HG02884 (cell line): Measurements from ENCODE around the gene BHLHA15.

Experiments used
- ATAC-seq: cut with Tn5 transposase; IDR thresholded peaks from one replicate; pipeline ENCODE4 v1.9.1; 2021; ENCODE audit warnings: mild to moderate bottlenecking, moderate library complexity; ENCODE audit not compliant: unreplicated experiment

The BHLHA15 gene

DNA sequence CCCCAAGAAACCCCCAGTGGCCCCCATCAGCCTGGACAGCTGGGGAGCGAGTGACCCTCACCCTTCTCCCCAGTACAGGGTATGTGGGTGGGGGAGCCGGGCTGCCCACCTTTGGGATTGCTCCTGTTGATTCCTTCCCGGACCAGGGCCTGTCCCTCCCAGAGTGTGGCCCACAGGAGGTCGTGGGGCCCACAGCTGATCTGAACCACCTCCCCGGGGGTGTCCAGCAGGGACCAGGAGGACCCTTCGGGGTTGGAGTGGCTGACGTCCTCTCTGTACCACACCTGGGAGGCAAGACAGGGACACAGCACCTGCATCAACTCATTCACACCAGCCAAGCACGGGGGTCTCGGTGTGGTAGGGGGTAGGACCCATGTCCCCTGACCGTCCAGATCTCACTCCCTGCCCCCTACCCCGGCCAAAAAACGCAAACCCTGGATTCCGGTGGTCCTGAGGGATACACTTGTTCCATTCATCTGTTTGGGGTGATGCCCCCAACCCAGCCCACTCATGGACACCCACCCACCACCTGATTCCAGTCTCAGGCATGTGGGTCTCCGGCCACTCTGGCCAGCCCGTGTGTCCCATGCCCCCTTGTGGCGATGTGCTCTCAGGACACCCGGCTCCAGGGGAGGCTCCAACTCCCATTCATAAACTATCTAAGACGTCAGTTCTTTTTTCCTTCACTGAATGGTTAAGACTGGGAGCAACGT, 29.9 kb downstream of the BHLHA15 start:
- no peak for ATAC-seq

DNA sequence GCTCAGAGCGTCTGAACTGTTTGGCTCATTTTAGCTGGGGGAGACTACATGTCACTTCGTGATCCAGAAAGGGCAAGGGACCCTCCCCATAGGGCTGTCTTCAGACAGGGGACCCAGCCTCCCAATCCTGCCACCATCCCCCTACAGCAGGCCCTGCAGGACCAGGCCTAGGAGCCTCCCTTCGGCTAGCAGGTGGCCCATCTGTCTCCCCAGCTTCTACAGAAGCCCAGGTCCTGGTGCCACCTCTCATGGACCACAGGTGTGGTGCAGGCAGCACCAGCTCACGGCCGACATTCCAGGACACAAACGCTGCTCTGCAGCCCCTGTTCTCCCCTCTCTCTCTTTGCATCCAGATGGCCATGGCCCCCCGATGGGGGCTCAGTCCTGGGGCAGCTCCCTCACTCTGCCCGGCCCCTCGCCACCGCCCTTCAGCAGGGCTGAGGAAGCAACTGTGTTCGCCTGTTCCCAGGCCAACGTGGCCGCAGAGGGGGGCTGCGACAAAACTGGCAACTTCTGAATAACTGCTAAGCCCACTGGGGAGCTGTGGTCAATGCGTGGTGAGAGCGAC, 30.5 kb downstream of the BHLHA15 start:
- ATAC-seq = no peak

DNA sequence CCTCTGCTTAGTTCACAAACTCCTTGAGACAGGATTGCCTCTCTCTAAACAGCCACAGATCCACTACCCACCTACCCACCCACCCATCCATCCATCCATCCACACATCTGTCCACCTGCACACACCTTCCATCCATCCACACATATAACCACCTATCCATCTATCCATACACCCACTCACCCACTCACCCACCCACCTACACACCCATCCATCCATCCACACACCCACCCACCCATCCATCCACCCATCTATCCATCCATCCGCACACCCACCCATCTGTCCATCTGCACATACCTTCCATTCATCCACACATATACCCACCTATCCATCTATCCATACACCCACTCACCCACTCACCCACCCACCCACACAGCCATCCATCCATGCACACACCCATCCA, 31.1 kb downstream of the BHLHA15 start:
- no peak for ATAC-seq

DNA sequence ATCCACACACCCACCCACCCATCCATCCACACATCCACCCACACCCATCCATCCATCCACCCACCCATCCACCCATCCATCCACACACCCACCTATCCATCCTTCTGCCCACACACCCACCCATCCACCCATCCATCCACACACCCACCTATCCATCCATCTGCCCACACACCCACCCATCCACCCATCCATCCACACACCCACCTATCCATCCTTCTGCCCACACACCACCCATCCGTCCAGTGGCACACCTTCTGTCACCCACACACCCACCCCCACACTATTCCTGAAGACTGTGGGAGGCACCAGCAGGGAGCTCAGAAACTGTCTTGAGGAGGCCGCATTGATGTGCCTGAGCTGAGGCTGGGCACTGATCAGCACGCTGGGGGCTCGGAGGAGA, 31.7 kb downstream of the BHLHA15 start:
- ATAC-seq = no peak

DNA sequence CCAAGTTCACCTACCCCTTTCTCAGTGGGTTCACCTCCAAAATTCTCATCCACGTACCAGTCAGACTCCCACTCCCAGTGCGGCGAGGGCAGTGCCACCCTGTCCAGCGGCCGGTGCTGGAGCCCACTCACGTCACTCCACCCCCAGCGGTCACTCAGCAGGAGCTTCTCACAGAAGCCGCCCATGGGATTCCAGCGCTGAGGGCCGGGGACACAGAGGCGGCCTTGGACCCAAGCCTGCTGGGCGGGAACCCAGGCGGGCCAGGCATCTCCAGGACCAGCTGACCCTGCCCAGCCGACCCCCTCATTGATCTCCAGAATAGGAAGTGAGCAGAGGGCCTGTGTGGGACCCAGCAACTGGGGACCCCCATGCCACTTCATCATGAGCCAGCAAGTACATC, 33.6 kb downstream of the BHLHA15 start:
- no peak for ATAC-seq

DNA sequence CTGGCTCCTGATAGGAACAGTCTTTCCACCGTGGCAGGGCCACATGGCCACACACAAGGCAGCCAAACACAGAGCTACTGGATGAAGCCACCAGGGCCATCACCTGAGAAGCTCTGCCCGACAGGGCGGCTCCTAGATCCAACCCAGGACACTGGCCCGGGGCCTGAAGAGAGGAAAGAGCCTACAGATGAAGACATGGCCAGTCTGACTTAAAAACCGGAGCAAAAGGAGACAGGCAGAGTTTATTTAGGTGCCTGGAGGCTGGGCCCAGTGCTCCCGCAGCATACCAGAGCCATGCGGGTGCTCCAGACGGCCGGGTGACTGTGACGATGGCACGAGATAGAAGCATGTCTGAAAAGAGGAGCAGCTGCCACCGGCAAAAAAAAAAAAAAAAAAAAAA, 36.9 kb downstream of the BHLHA15 start:
- ATAC-seq = no peak

DNA sequence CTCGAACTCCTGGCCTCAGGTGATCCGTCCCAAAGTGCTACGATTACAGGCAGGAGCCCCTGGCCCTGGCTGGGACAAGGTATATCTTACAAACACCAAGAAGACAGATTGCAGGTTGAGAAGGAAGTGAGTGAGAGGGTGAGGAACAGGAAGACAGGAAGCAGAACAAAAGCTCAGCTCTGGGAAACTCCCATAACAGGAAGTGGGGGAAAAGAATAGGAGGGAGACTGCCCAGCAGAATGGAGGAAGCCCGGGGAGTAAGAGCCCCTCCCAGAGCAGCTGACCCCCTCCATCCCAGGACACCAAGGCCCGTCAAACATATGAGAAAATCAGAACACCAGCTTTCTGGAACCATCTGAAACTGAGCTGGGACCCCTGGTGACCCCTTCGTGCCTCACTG, 37.9 kb downstream of the BHLHA15 start:
- no peak for ATAC-seq

DNA sequence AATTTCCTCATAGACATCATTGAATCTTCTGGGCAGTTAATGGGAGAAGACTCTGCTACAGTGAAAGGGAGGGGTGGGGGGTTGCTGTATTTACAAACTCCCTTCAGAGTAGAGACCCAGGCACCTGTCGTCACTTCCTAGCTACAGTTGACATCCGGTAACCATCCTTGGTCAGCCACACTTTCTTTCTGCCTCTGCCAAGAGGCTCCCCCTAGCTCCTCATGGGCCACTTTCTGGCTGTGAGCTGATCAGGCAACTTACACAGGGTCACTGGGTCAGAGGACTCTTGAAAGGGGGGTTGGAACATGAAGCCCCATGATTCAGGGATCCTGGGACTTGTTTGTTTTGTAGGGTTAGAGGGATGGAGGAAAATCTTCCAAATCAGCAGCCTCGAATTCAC, 39.5 kb downstream of the BHLHA15 start:
- no peak for ATAC-seq

DNA sequence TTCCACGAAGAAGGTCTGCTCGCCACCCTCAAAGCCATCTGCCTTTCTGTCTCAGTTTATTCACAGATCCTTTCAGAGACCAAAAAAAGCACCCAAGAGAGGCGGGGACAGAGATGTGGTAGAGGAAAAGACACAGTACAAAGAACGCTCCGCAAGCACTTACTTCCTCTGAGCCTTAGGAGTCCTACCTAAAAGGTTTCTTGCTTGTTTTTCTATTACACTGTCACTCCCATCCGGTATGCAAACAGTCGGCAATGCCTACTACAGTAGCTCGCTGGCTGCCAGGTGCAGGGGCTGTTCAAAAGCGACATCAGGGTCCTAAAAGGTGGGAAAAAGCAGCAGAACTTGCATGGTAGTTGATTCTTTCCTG, 40.0 kb downstream of the BHLHA15 start:
- ATAC-seq = peak; percentile 31

DNA sequence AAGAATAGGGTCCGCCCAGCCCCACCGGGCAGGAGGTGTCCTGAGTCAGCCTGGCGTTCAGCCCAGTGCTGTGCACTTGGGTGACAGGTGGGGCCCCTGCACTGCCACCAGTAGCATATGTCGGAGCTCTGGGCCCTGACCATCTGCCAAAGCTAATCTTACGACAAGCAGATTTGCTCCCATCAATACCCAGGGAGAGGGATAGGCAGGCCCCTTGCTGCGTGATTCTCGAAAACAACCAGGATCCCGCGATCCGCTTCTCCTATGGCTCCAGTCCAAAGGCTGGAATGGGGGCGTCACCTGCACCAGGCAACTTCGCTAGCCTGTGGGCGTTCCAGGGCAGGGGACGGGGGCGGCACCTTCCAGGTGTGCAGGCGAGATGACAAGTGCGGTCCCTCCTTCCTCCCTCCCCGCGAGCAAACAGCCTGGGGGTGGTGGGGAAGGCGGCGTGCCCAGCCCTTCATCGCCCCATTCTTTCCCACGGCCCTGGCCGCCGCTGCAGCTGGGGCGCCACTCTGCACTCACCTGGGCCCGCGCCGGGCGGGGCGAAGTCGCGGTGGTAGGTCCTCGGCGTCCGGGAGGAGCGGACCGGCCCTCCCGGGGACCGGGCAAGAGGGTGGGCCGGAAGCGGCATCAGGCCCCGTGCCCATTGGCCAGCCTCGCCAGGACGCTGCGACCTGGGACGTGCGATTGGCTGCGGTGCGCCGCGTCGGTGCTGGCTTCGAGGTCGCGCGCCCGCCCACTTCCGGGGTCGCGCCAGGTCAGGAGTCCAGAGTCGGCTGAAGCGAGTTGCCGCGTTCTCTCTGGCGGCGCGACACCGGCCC, 40.6 kb downstream of the BHLHA15 start, which contains the start of gene TECPR1:
TECPR1 (minus strand) TSS at position 632 of the 824 bp plus-strand sequence. CDS start 6,086 bp downstream, outside the sequence.
- ATAC-seq = peak; percentile 95

DNA sequence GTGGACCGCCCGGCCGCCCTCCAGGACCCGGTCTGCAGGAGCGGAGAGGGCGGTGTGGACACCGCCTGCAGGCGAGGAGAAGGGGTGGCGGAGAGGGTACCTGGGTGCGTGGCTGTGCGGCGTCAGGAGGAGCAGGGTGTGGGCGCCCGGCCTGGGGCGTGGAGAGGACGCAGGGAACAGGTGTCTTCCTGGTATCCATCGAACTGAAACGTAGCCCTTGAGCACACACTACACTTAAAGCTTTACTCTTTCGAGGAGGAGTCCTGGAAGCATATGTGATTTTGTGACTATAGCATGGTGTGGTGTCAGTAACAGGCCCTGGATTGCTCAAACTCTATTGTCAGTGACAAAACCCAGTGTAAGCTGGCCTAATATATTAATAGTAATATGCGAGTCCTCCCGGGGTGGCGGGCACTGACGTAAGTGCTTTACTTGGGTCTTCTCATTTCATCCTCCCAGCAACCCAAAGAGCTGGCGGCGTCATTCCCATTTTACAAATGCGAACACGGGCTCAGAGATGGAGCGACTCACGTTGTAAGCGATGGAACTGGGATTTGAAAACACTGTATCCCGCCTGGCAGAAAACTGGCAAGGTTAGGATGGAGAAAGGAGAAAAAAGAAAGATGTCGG, 41.3 kb downstream of the BHLHA15 start:
- peak; percentile 30 for ATAC-seq

DNA sequence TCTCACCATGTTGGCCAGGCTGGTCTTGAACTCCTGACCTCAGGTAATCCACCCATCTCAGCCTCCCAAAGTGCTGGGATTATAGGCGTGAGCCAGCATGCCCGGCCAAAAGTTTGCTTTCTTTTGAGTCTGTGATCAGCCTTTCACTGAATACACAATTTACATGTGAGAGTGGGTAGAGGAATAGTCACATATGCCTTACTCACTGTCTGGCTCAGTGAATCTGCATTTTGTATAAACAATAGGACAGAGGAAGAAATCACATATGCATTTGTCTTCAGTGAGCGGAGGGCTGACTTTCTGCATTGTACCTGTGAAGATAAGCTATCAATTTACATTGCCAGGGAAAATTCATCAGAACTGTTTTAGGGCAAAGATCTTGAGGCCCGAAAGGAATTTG, 43.3 kb downstream of the BHLHA15 start:
- ATAC-seq = no peak

DNA sequence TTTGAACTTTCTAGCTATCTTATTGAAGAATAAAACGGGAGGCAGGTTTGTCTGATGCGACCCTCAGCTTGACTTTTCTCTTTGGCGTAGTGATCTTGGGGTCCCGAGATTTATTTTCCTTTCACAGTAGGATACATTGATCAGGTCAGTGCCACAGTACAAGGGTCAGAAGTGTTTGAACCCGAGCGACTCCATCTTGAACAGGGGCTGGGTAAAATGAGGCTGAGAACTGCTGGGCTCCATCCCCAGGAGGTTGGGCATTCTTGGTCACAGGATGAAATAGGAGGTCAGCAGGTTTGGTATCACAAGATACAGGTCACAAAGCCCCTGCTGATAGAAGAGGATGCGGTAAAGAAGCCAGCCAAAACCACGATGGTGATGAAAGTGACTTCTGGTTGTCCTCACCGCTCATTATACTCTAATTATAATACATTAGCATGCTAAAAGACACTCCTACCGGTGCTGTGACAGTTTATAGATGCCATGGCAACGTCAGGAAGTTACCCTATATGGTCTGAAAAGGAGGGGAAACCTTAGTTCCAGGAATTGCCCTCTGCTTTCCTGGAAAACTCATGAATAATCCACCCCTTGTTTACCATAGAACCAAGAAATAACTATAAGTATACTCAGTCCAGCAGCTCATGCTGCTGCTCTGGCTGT, 43.8 kb downstream of the BHLHA15 start:
- no peak for ATAC-seq

DNA sequence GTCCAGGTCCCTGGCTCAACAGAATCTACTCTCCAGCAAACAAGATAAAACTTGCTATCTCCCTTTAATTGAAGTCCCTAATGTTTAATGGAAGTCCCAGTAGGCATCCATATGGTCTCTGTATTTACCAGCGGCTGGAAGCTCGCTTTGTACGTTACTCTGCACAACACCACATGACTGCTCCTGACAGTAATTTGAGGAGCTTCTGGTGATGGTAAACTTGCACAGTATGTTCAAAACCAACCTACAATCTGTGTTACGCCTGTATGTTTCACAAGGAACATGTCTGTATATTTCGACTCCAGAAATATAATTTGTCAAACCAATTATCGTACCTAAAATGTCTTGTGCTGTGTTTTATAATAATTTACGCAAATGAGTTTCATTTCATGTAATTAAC, 45.2 kb downstream of the BHLHA15 start:
- ATAC-seq = no peak

DNA sequence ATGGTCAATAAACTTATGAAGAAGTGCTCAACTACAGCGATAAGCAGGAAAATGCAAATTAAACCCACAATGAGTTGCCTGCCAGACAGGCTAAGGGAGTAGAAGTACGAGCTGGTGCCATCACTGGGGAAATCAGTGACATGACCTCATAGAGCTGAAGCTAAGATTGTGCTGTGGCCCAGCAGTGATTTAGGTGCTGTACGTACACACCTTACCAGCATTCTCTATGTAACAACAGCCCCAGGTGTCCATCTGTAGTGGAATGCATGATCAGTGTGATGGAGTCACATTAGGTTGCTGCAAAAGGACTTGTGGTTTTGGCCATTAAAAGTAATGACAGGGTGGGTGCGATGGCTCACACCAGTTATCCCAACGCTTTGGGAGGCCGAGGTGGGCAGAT, 46.5 kb downstream of the BHLHA15 start:
- ATAC-seq = no peak
